ENCODE data around the gene SETD6.

SETD6 gene

GRCh38 chr16:58518980-58519368 lies 3.7 kb downstream of the SETD6 start:
- peaks cover 17 to 18% of the 10 kb centered on the region in 2 experiments for H3K4me1 ChIP-seq (ENCODE audit: control insufficient read depth in 1 of 2, insufficient read depth in 1 of 2, low read depth in 1 of 2, low read length in 1 of 2)
- peaks cover 70% of the 10 kb centered on the region for H3K36me3 ChIP-seq
- TF ChIP-seq, protein P1, sequence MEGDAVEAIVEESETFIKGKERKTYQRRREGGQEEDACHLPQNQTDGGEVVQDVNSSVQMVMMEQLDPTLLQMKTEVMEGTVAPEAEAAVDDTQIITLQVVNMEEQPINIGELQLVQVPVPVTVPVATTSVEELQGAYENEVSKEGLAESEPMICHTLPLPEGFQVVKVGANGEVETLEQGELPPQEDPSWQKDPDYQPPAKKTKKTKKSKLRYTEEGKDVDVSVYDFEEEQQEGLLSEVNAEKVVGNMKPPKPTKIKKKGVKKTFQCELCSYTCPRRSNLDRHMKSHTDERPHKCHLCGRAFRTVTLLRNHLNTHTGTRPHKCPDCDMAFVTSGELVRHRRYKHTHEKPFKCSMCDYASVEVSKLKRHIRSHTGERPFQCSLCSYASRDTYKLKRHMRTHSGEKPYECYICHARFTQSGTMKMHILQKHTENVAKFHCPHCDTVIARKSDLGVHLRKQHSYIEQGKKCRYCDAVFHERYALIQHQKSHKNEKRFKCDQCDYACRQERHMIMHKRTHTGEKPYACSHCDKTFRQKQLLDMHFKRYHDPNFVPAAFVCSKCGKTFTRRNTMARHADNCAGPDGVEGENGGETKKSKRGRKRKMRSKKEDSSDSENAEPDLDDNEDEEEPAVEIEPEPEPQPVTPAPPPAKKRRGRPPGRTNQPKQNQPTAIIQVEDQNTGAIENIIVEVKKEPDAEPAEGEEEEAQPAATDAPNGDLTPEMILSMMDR (IDR thresholded peaks at IDR 0.05): no peak
- H3K9me3 ChIP-seq: no peaks in the 10 kb centered on the region
- H3K4me3 ChIP-seq (ENCODE audit: low read depth in 1 of 2, low read length in 1 of 2): no peak overlapping the region
- H3K27me3 ChIP-seq: no peaks in the 10 kb centered on the region
- H3K27ac ChIP-seq: no peak overlapping the region

DNA sequence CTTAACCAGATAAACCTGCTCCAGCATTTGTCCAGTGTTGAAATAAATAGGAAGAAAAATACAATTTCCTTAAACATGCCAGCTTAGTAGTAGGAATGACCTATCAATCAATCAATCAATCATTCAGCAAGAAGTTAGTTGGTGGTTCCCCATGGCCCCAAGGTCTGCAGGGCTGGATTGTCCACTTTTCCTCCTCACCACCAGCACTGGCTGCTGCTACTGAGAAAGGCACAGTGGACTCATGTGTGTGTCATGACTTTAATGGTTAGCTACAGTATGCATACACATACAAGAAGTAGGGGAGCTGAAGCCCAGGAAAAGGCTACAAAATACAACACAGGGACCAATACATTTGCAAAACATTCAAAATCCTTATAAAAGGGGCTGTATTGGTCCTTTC lies 4.4 kb downstream of the SETD6 start:
- TF ChIP-seq, protein P1 (IDR thresholded peaks at IDR 0.05): no peak
- Histone ChIP-seq H3K4me1 (ENCODE audit: control insufficient read depth in 1 of 2, insufficient read depth in 1 of 2, low read depth in 1 of 2, low read length in 1 of 2) (peaks cover 16 to 17% of the 10 kb centered on the region in 2 experiments), H3K27ac (no peak overlapping the region), H3K4me3 (ENCODE audit: low read depth in 1 of 2, low read length in 1 of 2) (no peak overlapping the region), H3K36me3 (peaks cover 78% of the 10 kb centered on the region), H3K9me3 (no peaks in the 10 kb centered on the region), H3K27me3 (no peaks in the 10 kb centered on the region)

DNA sequence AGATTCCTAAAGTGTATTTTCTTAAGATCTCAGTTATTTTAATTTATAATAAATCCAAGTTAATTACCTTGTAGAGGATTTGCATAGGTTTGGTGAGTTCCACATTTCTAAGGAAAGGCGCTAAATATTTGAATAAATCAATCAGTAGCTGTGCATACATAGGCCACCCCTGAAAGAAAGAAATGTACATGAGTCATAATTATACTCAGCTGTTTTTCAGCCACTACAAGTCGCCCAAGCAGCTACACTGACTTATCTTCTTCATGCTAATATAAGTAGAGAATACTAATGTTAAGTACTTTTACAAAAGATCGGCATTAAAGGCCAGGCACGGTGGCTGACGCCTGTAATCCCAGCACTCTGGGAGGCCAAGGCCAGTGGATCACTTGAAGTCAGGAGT lies 14.9 kb downstream of the SETD6 start:
- no peaks in the 10 kb centered on the region for H3K9me3 ChIP-seq
- no peaks in the 10 kb centered on the region for H3K4me1 ChIP-seq (ENCODE audit: control insufficient read depth in 1 of 2, insufficient read depth in 1 of 2, low read depth in 1 of 2, low read length in 1 of 2)
- peaks cover 98% of the 10 kb centered on the region for H3K36me3 ChIP-seq
- H3K4me3 ChIP-seq (ENCODE audit: low read depth in 1 of 2, low read length in 1 of 2): no peak overlapping the region
- no peak overlapping the region for H3K27ac ChIP-seq
- no peaks in the 10 kb centered on the region for H3K27me3 ChIP-seq
- TF ChIP-seq, protein P1 (IDR thresholded peaks at IDR 0.05): no peak

GRCh38 chr16:58532414-58532813 lies 17.1 kb downstream of the SETD6 start:
- Histone ChIP-seq H3K4me3 (ENCODE audit: low read depth in 1 of 2, low read length in 1 of 2) (no peak overlapping the region), H3K9me3 (no peaks in the 10 kb centered on the region), H3K36me3 (peaks cover 98% of the 10 kb centered on the region), H3K27me3 (no peaks in the 10 kb centered on the region), H3K27ac (no peak overlapping the region), H3K4me1 (ENCODE audit: control insufficient read depth in 1 of 2, insufficient read depth in 1 of 2, low read depth in 1 of 2, low read length in 1 of 2) (no peaks in the 10 kb centered on the region)
- TF ChIP-seq, protein P1 (IDR thresholded peaks at IDR 0.05): no peak

- no peaks in the 10 kb centered on the region for H3K9me3 ChIP-seq
- TF ChIP-seq, protein P1 (IDR thresholded peaks at IDR 0.05): no peak
- peaks cover 100% of the 10 kb centered on the region for H3K36me3 ChIP-seq
- H3K27me3 ChIP-seq: no peaks in the 10 kb centered on the region
- no peak overlapping the region for H3K27ac ChIP-seq
- no peak overlapping the region for H3K4me3 ChIP-seq (ENCODE audit: low read depth in 1 of 2, low read length in 1 of 2)
- no peaks in the 10 kb centered on the region for H3K4me1 ChIP-seq (ENCODE audit: control insufficient read depth in 1 of 2, insufficient read depth in 1 of 2, low read depth in 1 of 2, low read length in 1 of 2)
Observed at GRCh38 chr16:58533751-58534470, 18.6 kb downstream of the SETD6 start.

All from neutrophil (primary cell).